GM18517 (cell line): ENCODE measurements around the gene MAP7.

Experiments
- ATAC-seq: cut with Tn5 transposase; IDR thresholded peaks from one replicate; pipeline ENCODE4 v1.9.1; 2021; ENCODE audit warnings: mild to moderate bottlenecking, moderate library complexity; ENCODE audit not compliant: unreplicated experiment

MAP7 gene

DNA sequence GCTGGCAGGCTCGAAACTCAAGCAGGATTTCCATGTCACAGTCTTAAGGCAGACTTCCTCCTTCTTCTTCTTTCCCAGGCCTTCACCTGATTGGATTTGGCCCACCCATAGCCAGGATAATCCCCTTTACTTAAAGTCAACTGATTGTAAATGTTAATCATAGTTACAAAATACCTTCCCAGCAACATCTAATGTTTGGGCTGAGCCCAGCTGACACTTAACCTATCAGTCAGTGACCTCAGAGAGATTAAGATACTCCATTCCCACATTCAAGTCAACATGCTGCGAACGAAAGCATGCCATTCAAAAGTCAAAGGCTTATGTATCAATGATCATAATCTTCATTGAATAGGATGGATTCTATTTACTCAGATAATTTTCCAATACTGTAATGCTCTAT is 16.0 kb downstream of the MAP7 start:
- ATAC-seq: no peak

DNA sequence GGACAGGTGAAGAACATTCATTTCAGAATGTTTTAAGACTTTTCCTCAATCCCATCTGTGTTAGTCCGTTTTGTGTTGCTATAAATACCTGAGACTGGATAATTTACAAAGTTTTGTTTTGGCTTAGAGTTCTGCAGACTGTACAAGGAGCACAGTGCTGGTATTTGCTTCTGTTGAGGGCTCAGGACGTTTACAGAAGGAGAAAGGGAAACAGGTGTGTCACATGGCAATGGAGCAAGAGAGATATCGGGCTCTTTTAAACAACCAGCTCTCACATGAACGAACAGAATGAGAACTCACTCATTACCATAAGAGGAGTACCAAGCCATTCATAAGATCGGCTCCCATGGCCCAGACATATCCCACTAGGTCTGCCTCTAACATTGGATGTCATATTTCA is 16.7 kb downstream of the MAP7 start:
- no peak for ATAC-seq

- no peak for ATAC-seq
Observed at GRCh38 chr6:136532030-136532429, 18.2 kb downstream of the MAP7 start.

GRCh38 chr6:136529710-136530109 is 20.5 kb downstream of the MAP7 start:
- ATAC-seq: no peak

GRCh38 chr6:136528477-136528876 is 21.7 kb downstream of the MAP7 start:
- no peak for ATAC-seq

DNA sequence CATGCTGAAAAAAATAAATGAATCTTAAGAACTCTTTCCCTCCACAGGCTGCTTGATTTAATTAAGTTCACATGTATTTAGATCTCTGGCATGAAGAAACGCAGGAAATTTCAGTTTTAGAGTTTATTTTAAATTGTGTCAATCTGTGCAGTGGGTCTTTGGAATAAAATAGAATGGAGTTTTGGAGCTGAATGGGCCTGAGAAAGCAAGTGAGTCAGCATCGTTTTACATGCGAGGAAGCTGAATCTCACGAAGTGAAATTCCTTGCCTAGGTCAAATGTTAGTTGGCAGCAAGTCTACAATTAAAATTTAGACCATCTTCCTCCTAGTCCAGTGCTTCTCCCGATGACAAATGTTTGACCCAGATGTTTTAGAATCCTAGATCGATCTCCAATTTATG is 22.4 kb downstream of the MAP7 start:
- no peak for ATAC-seq

DNA sequence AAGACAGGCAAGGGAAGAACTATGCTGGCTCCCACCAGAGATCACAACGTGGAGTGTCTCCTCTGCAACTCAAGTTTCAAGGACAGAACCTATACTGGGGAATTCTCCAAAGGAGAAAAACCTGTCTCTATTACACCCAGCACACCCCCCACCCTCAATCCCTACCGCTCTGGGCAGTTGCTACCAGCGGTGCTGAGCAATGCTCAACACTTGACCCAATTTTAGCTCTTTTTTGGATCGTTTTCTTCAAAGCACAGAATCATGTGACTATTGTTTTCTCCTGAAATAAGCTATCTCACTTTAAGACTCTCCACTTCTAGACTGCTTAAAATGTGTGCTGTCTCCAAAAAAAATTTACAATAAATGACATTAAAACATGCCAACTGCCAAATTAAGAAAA is 23.3 kb downstream of the MAP7 start:
- ATAC-seq: no peak

DNA sequence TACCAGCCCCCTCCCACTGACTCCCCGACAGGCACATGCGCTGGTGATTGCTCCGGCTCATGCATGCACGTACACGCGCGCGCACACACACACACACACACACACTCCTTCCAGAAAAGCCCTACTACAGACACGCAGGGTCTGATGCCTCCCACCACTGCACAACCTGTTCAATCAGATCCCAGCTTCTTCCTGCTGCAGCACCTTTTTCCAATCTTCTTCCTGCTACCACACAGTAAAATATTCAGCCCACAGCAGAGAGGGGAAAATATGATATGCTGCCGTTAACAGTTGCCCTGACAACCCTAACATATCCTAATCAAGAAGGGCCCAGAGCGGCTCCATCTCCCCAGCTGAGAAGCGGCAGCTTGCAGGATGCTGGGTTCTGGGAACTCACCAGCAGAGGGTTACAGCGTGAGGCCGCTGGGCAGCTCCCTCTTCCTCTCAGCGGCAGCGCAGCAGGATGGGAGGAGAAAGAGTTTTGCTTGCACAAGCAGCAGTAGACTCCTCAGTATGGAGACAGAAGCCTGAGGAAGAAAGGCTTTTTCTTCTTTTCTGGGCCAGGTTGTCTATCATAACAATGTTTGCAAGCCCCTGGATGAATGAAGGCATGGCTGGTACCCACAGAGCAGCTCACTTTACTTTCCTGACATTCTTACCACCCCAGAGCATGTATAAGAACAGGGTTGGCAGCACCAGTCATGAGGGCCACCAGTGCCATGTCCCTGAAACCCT is 23.9 kb downstream of the MAP7 start:
- ATAC-seq: no peak

DNA sequence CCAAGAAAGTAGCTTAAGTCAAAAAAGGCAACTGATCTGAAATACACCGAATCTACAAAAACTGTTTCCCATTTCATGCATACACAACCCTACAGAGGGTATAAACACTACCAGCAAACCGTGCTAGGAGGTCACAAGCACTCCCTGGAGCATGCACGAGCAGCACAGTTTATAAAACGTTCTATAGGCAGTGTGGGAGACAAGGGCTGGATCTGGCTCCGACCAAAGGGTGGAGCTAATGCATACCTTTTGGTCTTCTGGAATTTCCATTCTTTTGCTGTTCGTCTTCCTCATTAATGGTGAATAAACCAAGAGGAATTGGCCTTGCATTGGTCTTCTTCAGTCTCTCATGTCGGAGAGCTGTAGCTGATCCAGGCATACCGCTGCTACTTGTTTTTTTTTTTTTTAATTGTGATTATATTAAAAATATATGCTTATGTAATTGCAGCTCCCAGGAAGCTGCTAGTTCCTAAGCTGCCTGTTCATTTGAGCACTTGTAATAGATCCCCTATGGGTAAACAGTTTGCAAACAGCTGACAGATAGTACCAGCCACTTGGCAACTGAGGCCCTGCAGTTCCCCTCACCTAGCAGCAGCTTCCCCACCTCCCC is 24.5 kb downstream of the MAP7 start:
- no peak for ATAC-seq

DNA sequence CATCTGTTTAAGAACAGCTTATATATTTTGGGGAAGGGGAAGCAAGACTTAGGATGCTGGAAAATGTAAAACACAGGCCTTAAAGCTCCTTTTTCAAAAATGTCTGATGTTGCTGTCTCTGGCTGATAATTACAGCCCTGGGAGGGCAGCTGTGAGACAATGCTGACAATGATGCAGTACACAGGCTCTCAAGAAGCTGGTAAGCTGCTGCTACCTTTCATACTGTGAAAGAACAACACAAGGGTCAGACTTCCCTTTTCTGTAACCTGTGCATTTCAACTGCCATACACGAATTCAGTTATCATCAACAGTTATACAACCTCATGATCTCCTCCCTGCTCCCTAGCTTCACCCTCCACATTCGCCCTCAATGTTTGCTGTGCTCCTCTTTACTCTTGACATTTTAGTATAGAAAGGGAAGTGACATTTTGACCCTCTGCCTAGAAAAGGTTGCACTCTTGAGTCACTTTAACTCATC is 25.2 kb downstream of the MAP7 start:
- ATAC-seq: no peak

DNA sequence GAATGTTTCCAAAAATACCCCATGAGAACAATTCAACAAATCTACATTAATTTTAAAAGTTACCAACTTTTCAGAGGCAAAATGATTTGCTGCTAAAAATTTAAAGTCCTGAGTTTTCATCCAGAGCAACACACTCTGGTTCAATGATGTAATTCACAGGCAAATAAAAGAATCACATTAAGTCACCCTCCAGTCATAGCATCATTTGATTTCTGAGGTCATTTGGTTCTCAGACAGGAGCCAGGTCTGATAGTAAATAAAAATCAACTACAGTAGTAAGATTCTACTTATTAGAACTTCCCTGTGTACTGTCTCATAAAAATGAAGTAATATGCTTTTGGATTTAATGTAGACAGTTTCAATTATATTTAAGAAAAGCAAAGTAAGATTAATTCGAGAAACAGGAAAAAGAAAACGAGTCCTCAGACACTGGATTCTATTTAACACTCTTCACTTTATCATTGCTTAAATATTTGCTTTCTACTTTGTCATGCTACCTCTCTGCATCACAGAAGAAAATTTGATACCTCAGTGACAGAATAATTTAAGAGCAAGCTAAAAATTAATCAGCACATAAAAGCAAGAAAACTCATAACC is 25.8 kb downstream of the MAP7 start:
- no peak for ATAC-seq

DNA sequence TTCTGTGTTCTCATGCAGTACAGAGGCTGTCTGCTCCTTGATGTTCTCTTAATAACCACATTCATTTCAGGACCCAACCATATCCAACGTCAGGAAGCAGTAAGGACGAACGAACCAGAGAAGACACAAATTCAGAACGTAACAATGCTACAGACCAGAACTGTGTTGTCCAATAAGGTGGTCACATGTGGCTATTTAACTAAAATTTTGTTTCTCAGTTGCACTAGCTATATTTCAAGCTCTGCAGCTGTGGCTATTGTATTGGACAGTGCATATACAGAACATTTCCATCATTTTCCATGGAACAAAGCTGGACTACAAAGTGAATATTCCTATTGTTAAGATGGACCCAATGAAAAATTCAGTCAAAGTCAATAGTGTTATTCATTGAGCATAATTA is 27.0 kb downstream of the MAP7 start:
- no peak for ATAC-seq

DNA sequence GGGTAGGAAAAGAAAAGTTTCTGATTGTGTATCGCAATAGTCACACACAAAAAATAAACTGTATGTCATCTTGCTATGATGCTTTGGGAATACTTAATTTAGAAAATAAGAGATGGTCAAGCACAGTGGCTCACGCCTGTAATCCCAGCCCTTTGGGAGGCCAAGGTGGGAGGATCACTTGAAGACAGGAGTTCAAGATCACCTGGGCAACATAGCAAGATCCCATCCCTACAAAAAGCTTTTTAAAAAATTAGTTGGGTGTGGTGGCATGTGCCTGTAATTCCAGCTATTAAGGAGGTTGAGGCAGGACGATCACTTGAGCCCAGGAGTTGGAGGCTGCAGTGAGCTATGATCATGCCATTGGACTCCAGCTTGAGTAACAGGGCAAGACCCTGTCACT is 27.6 kb downstream of the MAP7 start:
- no peak for ATAC-seq

DNA sequence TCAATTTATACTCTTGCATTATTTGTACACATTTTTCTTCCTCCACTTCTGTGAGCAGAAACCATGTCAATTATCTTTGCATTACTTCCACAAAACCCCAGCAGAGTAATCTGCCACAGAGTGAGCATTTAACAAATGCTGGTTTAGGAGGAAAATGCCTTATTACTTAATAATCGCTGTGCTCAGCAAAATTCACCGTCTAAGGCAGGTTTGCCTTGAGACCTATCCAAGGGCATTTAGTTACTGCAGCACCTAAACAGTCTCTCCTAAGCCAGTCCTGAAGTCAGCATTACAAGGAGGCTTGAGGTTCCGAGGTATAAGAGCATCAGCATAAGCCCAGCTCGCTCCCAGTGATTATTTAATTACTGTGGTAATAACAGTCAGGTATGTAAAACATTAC is 28.3 kb downstream of the MAP7 start:
- ATAC-seq: no peak

GRCh38 chr6:136521427-136521826 is 28.8 kb downstream of the MAP7 start:
- no peak for ATAC-seq

- no peak for ATAC-seq
Observed at GRCh38 chr6:136520517-136520916, 29.7 kb downstream of the MAP7 start.

GRCh38 chr6:136517582-136517981 is 32.6 kb downstream of the MAP7 start:
- ATAC-seq: no peak

DNA sequence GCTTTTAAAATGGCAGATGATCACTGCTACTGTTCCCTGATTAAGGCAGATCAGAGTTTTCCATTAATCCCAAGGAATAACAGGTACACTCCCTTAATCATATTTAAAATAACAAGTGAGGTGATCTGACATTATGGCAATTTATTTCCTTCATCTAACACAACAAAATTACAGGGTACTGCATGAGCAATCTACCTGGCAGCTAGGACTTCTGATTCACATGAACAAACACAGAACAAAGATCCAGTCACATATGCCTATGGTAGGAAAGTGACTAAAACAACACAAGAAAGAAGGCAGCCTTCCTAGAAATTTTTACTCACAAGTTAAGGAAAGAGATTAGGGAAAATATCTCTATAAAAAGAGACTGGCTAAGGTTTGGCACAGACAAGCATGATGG is 33.2 kb downstream of the MAP7 start:
- ATAC-seq: no peak

DNA sequence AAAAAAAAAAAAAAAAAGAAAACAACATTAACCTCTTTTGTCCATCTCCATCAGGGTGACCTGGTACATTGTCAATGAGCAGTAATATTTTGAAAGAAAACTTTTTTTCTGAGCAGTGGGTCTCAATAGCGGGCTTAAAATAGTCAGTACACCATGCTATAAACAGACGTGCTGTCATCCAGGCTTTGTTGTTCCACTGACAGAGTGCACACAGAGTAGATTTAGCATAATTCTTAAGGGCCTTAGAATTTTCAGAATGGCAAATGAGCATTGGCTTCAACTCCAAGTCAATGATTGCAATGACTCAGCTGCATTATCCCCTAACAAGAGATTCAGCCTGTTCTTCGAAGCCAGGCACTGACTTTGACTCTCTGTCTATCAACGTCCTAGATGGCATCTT is 35.6 kb downstream of the MAP7 start:
- no peak for ATAC-seq

DNA sequence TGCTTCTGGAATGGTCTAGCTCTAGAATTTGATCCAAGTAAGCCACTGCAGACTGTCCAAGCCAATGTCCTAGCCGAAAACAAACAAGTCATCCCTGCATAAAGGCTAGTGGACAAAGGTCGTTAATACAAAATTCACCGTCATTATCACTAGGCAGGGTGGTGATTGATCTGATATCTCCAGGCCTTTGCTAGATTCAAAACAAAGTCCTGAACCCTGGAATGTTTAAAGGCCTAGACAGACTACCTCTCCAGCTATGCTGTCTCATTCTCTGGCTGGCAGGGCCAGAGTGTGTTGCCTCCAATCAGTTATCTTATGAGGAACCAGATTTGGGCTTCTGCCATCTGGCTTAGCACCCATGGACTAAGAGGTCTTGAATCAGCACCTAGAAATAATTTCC is 38.3 kb downstream of the MAP7 start:
- ATAC-seq: no peak

DNA sequence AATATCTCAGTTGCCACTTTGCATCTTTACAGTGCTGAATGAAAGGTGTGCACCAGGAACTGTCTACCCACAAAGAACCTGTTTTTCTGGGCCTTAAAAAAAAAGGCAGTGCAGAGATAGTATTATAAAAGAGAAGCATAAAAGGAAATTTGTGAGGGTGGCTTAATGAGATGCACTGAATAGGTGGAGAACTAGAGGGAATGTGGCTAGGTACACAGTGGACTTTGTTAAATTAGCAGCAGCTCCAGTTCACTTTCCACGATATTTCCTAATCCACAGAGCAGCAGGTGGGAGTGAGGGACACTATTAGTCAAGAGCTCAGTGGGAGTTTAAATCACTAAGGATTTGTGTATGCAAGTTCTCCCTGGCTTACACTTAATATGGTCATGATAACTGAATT is 38.8 kb downstream of the MAP7 start:
- ATAC-seq: no peak

DNA sequence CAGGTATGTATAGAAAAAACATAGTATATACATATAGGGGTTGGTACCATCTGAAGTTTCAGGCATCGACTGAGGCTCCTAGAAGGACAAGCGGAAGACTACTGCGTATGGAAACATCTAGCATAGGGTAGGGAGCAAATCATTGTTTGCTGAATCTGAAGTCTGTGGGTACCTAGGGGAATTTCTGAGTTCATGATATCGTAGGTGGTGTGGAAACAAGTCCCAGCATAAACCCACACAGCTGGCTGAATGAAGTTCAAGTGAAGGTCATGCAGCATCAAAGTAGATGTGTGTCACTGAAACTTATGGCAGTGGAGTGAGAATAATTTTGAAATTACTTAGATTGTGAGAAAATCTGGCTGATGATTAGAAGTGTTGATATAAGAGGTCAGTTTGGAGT is 39.4 kb downstream of the MAP7 start:
- ATAC-seq: no peak
